Stimulated activated CD8-positive, alpha-beta memory T cell treated with anti-CD3 and anti-CD28 coated beads, Interleukin-7, amount 100 ng/mL, for 48 hours (primary cell): ENCODE data around the gene ADAM12.

ENCODE experiments used
- DNase-seq, 2 donors: peaks; one replicate each; pipeline ENCODE4 v3.0.0-alpha.2; 2020; ENCODE audit warnings: low read depth in 1 of 2; ENCODE audit errors: extremely low read depth in 1 of 2

Gene ADAM12

GRCh38 chr10:126218778-126219649 is 169.3 kb downstream of the ADAM12 start:
- DNase-seq: no peak

- no peak for DNase-seq
Observed at GRCh38 chr10:126218174-126218573, 170.1 kb downstream of the ADAM12 start.

- DNase-seq: no peak
Observed at GRCh38 chr10:126216632-126216961, 171.7 kb downstream of the ADAM12 start.

- DNase-seq: no peak
Observed at GRCh38 chr10:126215746-126216631, 172.3 kb downstream of the ADAM12 start.

- no peak for DNase-seq
Observed at GRCh38 chr10:126214679-126215078, 173.6 kb downstream of the ADAM12 start.

GRCh38 chr10:126214021-126214420 is 174.3 kb downstream of the ADAM12 start:
- DNase-seq: no peak

- DNase-seq: no peak
Observed at GRCh38 chr10:126212738-126213137, 175.5 kb downstream of the ADAM12 start.

GRCh38 chr10:126210051-126210651 is 178.1 kb downstream of the ADAM12 start:
- no peak for DNase-seq

GRCh38 chr10:126209451-126209850 is 178.8 kb downstream of the ADAM12 start:
- no peak for DNase-seq

GRCh38 chr10:126208726-126209302 is 179.5 kb downstream of the ADAM12 start:
- DNase-seq: no peak

GRCh38 chr10:126207851-126208250 is 180.4 kb downstream of the ADAM12 start:
- DNase-seq: no peak

- DNase-seq: no peak
Observed at GRCh38 chr10:126207313-126207771, 180.9 kb downstream of the ADAM12 start.

GRCh38 chr10:126205486-126206205 is 182.6 kb downstream of the ADAM12 start:
- no peak for DNase-seq

GRCh38 chr10:126204320-126204719 is 184.0 kb downstream of the ADAM12 start:
- DNase-seq: no peak

- DNase-seq: no peak
Observed at GRCh38 chr10:126203746-126204145, 184.5 kb downstream of the ADAM12 start.

- DNase-seq: no peak
Observed at GRCh38 chr10:126201603-126202002, 186.7 kb downstream of the ADAM12 start.

- no peak for DNase-seq
Observed at GRCh38 chr10:126199221-126199998, 188.9 kb downstream of the ADAM12 start.

- DNase-seq: no peak
Observed at GRCh38 chr10:126198681-126199080, 189.6 kb downstream of the ADAM12 start.

GRCh38 chr10:126197036-126197543 is 191.2 kb downstream of the ADAM12 start:
- no peak for DNase-seq
